GM18870 (cell line): ENCODE results near the gene CRMP1.

Experiments
- ATAC-seq: cut with Tn5 transposase; IDR thresholded peaks from one replicate; pipeline ENCODE4 v1.9.1; 2021; ENCODE audit warnings: moderate library complexity; ENCODE audit not compliant: unreplicated experiment

Gene CRMP1

DNA sequence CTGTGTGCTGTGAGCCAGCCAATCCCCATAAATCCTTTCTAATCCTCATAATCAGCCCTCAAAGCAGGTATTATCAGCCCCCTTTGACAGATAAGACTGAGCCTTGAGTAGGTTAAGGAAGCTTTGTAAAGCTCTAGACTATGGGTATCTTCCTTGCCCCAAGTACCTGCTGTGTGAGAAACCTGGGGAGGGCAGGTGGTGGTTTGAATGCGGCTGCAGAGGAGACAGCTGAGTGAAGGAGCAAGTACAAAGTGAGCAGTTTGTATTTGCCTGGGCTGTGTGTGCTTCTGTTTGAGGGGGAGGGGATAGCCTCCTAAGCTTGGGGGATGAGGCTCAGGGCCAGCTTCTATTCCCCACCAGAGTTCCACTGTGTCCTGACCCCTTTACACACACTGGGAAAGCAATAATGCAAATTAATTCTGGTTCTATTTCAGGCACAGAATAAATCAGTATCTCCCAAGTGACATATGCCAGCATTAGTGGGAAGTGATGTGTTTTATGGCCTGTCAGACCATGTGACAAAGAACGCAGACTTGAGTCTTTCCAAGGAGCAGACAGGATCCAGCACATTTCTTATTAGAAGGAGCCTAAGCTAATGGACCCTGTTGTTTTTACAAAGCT is 118.4 kb downstream of the CRMP1 start:
- no peak for ATAC-seq

DNA sequence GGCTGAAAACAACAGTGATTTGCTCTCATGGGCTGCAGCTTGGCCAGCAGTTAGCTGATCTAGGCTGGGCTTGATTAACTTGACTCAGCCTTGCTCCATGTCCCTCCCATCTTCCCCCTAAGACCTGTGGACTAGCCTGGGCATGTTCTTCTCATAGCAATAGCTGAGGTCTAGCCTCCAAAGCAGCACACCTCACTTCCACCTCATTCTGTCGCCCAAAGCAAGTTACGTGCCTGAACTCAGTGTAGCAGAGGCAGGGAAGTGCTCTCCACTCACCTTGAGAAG is 119.7 kb downstream of the CRMP1 start:
- ATAC-seq, result no peak

DNA sequence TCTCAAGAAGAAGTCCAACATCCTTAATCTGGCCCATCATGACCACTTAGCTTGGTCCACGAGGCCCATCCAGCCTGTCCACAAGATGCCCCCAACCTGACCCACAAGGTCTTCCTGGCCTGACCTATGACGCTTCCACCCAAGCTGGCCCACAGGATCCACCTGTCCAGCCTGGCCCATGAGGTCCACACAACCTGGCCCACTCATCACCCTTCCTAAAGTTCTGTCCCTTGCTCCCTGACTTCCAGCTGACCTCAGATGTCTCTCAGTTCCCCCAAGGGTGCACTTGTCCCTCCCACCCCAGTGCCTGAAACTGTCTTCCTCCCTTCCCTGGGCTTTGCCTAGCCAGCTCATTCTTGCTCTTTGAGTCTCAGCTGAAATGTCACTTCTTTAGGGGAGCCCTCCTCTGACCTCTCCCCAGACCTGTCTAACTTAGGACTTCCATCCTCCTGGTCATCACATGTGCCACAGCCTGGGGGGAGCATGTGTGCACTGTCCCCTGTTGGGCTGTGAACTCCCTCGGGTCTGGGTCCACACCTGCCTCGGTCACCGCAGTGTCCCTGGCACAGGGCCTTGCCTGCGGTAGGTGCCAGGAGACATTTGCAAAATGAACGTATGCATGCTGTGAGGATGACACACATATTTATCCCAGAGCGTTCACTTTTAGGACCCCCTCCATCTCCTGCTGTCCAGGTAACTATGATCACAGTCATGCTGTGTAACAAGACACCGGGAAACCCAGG is 120.2 kb downstream of the CRMP1 start:
- no peak for ATAC-seq
